Peyer's patch (tissue), 4 donors: ENCODE results near the gene PPP6R3.

Source experiments
- POLR2A ChIP-seq, 2 donors: fragments of 450-650 bp; IDR thresholded peaks; one replicate each; pipeline ENCODE4 v1.5.1; 2017; ENCODE audit warnings: antibody characterized with exemption in 2 of 2, mild to moderate bottlenecking in 2 of 2, moderate library complexity in 2 of 2
- TF ChIP-seq, protein P1 (sequence below), 6 experiments: fragments of 450-650 bp in 4 of 6; fragments of 200-600 bp in 2 of 6; sonication (generic) in 1 of 6; IDR thresholded peaks; one replicate each; pipeline ENCODE4 v1.5.1; 2017 to 2019; ENCODE audit warnings: antibody characterized with exemption in 6 of 6, mild to moderate bottlenecking in 3 of 6, moderate library complexity in 1 of 6

DNA sequence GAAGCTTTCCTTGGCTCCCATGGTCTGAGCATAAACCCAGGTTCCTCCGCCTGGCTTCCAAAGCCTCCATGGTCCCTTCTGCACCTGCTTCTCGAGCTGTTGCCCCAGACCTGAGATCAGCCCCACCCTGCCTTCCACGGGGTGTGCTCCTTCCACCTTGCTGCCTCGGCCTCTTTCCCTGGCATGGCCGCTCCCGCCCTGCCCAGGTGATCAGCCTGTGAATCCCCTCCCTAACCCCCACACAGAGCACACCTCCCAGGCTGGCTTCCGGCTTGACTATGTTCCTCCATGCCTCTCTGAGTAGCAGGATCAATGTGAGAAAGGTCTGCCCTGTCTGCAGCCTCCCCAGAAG is 2.7 kb upstream of the PPP6R3 start:
- TF ChIP-seq, protein P1, sequence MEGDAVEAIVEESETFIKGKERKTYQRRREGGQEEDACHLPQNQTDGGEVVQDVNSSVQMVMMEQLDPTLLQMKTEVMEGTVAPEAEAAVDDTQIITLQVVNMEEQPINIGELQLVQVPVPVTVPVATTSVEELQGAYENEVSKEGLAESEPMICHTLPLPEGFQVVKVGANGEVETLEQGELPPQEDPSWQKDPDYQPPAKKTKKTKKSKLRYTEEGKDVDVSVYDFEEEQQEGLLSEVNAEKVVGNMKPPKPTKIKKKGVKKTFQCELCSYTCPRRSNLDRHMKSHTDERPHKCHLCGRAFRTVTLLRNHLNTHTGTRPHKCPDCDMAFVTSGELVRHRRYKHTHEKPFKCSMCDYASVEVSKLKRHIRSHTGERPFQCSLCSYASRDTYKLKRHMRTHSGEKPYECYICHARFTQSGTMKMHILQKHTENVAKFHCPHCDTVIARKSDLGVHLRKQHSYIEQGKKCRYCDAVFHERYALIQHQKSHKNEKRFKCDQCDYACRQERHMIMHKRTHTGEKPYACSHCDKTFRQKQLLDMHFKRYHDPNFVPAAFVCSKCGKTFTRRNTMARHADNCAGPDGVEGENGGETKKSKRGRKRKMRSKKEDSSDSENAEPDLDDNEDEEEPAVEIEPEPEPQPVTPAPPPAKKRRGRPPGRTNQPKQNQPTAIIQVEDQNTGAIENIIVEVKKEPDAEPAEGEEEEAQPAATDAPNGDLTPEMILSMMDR (IDR thresholded peaks at IDR 0.05) = no peak
- TF ChIP-seq POLR2A (IDR thresholded peaks at IDR 0.05) = no peak
